ENCODE results near the gene EMILIN1. TPM values are rescaled to one million over a fixed set of nuclear protein-coding genes. Genes with fewer than 3 reads are reported as not detected.

EMILIN1 gene
- total RNA-seq, 1 donor from 2014 or later, result 0.95 TPM

- no peak for FAIRE-seq
- Mint-ChIP-seq H3K27ac (ENCODE audit: unreplicated experiment) (no peak overlapping the region), H3K4me3 (ENCODE audit: unreplicated experiment) (peak overlapping the region; percentile 93), H3K36me3 (ENCODE audit: low read depth, unreplicated experiment) (peaks cover 12% of the 10 kb centered on the region), H3K9me3 (ENCODE audit: unreplicated experiment) (no peaks in the 10 kb centered on the region), H3K4me1 (ENCODE audit: low read depth, unreplicated experiment) (peaks cover 6% of the 10 kb centered on the region), H3K27me3 (ENCODE audit: low read depth, unreplicated experiment) (peaks cover 6% of the 10 kb centered on the region)
- peaks cover 40% of the 10 kb centered on the region for H4K20me1 ChIP-seq (ENCODE audit: insufficient read depth, low read length)
- no peak for DNase-seq (ENCODE audit: low read depth)
- peak overlapping the region; percentile 93 for H3K9ac ChIP-seq (ENCODE audit: low read length)
- H3K4me2 ChIP-seq (ENCODE audit: low read length), result peak overlapping the region; percentile 94
- peak overlapping the region; percentile 82 for H3K4me3 ChIP-seq (ENCODE audit: insufficient read depth, low read depth, low read length)
- H3K36me3 ChIP-seq (ENCODE audit: insufficient read depth, low read length), result peaks cover 8% of the 10 kb centered on the region
- peaks cover 26% of the 10 kb centered on the region for H3K79me2 ChIP-seq (ENCODE audit: insufficient read depth, low read length)
- no peak overlapping the region for H3K27ac ChIP-seq (ENCODE audit: low read depth, low read length)
- H2AFZ ChIP-seq (ENCODE audit: low read depth, low read length), result no peak overlapping the region
- no peaks in the 10 kb centered on the region for H3K27me3 ChIP-seq (ENCODE audit: insufficient read depth, low read length)
- TF ChIP-seq EZH2 (IDR thresholded peaks at IDR 0.05; ENCODE audit: insufficient read depth, low read length), result no peak
- TF ChIP-seq, protein P1, sequence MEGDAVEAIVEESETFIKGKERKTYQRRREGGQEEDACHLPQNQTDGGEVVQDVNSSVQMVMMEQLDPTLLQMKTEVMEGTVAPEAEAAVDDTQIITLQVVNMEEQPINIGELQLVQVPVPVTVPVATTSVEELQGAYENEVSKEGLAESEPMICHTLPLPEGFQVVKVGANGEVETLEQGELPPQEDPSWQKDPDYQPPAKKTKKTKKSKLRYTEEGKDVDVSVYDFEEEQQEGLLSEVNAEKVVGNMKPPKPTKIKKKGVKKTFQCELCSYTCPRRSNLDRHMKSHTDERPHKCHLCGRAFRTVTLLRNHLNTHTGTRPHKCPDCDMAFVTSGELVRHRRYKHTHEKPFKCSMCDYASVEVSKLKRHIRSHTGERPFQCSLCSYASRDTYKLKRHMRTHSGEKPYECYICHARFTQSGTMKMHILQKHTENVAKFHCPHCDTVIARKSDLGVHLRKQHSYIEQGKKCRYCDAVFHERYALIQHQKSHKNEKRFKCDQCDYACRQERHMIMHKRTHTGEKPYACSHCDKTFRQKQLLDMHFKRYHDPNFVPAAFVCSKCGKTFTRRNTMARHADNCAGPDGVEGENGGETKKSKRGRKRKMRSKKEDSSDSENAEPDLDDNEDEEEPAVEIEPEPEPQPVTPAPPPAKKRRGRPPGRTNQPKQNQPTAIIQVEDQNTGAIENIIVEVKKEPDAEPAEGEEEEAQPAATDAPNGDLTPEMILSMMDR (IDR thresholded peaks at IDR 0.05; ENCODE audit: insufficient read depth, low read depth, low read length), result no peak
- H3K4me1 ChIP-seq (ENCODE audit: insufficient read depth, low read length), result peaks cover 9% of the 10 kb centered on the region
- H3K9me3 ChIP-seq (ENCODE audit: insufficient read depth, low read depth, low read length), result no peaks in the 10 kb centered on the region
Measured at GRCh38 chr2:27133195-27133875, 54.9 kb downstream of the EMILIN1 start.

- Histone ChIP-seq H3K9ac (ENCODE audit: low read length) (peak within 1 kb of the TSS; percentile 93), H3K36me3 (ENCODE audit: insufficient read depth, low read length) (peaks cover 8% of the 10 kb centered on the region), H4K20me1 (ENCODE audit: insufficient read depth, low read length) (peaks cover 40% of the 10 kb centered on the region), H3K27me3 (ENCODE audit: insufficient read depth, low read length) (peaks cover 3% of the 10 kb centered on the region), H2AFZ (ENCODE audit: low read depth, low read length) (peak within 1 kb of the TSS; percentile 94), H3K9me3 (ENCODE audit: insufficient read depth, low read depth, low read length) (no peaks in the 10 kb centered on the region), H3K4me3 (ENCODE audit: insufficient read depth, low read depth, low read length) (peak within 1 kb of the TSS; percentile 82), H3K4me2 (ENCODE audit: low read length) (peak within 1 kb of the TSS; percentile 94), H3K79me2 (ENCODE audit: insufficient read depth, low read length) (peaks cover 26% of the 10 kb centered on the region), H3K4me1 (ENCODE audit: insufficient read depth, low read length) (peaks cover 9% of the 10 kb centered on the region), H3K27ac (ENCODE audit: low read depth, low read length) (peak within 1 kb of the TSS; percentile 71)
- H3K27ac Mint-ChIP-seq (ENCODE audit: unreplicated experiment), result peak within 1 kb of the TSS; percentile 83
- peaks cover 12% of the 10 kb centered on the region for H3K36me3 Mint-ChIP-seq (ENCODE audit: low read depth, unreplicated experiment)
- H3K4me1 Mint-ChIP-seq (ENCODE audit: low read depth, unreplicated experiment), result peaks cover 6% of the 10 kb centered on the region
- peaks cover 11% of the 10 kb centered on the region for H3K27me3 Mint-ChIP-seq (ENCODE audit: low read depth, unreplicated experiment)
- no peaks in the 10 kb centered on the region for H3K9me3 Mint-ChIP-seq (ENCODE audit: unreplicated experiment)
- no peak for TF ChIP-seq EZH2 (IDR thresholded peaks at IDR 0.05; ENCODE audit: insufficient read depth, low read length)
- TF ChIP-seq, protein P1 (IDR thresholded peaks at IDR 0.05; ENCODE audit: insufficient read depth, low read depth, low read length), result peak; percentile 22
- peak within 1 kb of the TSS; percentile 93 for H3K4me3 Mint-ChIP-seq (ENCODE audit: unreplicated experiment)
- DNase-seq (ENCODE audit: low read depth), result peak; percentile 70
- FAIRE-seq, result no peak
Measured at GRCh38 chr2:27133905-27134780, 55.7 kb downstream of the EMILIN1 start, which contains the start of gene PREB. Gene PREB (minus strand): TSS chr2:27134636. CDS start chr2:27134421, 215 bp downstream.

All from astrocyte (in vitro differentiated cells and primary cell).